GM21825 (cell line): ENCODE data around the gene HLTF.

ENCODE experiments used
- ATAC-seq: cut with Tn5 transposase; IDR thresholded peaks from one replicate; pipeline ENCODE4 v1.9.1; 2021; ENCODE audit warnings: mild to moderate bottlenecking, moderate library complexity; ENCODE audit not compliant: unreplicated experiment

HLTF gene

DNA sequence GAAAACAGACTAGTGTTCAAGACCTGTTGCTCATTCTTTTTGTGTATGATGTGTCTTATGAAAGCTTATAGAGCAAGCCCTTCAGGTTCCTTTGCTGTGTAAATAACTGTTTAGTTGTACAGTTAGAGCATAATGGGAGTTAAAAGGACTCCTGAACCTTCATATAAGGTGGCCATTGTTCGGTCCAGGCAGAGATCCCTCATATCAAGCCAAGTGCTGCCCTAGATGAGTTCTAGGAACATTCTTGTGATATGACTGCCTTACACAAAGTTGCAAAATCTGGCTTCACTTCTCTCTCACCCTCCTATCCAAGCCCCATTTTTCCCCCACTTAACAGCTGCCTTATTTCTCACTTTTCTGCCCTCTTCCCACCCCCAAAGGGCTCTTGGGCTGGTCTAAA is 68.1 kb downstream of the HLTF start:
- no peak for ATAC-seq

DNA sequence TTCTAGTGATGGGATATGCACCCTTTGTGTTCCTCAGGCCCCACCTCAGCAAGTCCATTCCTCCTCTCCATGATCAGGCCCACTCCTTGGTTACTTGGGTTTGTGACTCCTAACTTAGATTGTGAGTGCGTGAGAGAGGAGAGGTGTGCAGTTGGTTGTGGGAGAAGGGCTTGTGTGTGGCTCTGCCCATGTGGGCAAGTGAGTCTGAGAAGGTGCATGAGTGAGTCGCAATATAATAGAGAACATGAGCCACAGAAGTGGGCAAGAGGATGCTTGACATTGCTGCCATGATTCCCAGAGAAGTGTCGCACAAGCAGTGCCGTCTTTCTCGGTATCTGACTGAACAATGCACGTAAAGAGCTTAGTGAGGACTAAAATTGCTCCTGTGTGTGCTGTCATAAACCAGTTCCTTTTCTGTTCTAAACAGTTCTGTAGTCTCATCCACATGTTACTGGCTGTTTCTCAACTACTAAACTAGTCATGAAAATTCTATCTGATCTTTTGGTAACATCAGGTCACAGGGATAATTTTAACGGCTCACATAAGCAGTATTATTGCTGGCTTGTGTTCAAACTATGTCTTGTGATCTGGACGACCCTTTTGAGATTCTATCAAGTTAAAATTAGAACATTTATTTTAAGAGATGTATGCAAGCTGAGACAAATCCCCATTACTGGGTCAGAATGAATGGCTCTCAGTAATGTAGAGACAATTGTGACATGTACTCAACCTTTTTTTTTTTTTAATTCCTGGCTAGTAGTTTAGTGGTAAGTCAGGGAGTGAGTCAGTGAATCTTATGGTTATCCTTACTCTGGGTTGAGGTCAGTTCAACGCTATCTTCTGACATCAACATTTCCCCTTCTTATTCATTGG is 69.4 kb downstream of the HLTF start:
- no peak for ATAC-seq

DNA sequence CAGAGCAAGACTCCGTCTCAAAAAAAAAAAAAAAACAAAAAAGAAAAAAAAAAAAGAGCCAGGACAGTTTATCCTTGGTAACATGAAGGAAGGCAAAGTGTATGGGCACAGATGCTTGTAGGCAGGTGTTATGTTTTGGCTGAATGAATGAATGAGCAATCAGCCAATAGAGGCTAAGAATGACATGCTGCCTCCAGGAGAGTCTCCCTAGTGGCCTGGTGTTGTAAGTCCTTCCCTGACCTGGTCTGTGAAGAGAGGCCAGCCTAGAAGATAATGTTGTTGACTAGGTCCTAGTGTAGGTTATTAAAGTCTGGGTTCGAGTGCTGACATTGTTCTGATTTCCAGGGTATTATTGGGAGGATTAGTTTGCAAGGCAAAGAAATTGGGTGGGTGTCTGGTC is 70.1 kb downstream of the HLTF start:
- no peak for ATAC-seq

DNA sequence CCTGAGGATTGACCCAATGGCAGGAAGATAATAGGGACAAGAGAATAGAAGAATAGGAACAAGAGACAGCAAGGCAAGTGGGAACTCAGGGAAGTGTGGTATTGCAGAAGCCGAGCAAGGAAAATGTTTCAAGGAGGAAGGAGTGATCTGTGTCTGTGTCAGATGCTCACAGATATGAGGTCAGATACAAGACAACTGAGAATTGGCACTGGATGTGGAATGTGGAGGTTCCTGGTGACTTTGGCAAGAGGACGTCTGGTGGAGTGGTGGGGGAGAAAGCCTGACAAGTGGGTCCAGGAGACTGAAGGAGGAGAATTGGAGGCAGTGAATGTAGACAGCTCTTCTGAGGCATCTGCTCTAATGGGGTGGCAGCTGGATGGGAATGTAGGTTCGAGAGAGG is 70.9 kb downstream of the HLTF start:
- no peak for ATAC-seq

DNA sequence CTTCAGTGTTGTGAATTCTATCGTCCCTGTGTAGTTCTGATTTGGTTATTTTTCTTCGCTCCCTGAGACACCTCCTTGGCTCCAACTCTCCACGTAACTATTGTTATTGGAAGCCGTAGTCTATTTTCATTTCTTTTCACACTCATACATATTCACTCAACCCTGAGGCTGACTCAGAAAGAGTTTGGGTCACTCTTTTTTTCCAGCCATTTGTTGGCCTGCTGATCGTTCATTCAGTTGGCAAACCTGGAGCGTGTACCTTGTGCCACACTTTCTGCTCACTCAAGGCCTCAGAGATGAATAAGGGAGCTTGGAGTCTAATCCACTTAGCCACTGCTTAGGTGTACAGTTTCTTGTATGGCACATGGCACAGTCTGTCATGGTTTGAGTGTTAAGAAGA is 72.6 kb downstream of the HLTF start:
- no peak for ATAC-seq

DNA sequence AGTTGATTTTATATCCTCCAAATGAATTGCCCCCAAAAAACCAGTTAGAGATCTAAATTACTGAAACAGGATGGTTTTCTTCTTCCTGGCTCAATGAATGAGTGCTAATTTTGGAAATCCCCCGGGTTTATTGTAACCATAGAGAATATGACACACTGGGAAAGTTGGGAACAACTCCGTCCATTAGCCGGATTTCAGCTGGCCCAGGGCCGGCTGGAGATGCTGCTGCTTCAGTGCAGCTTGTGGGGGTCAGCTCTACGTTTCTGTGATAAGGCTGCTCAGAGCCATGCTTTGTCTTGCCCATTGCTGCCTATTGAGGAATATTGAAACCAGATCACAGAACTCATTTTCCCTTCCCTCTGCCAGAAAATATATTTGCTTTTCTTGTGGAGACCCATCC is 74.7 kb downstream of the HLTF start:
- no peak for ATAC-seq

DNA sequence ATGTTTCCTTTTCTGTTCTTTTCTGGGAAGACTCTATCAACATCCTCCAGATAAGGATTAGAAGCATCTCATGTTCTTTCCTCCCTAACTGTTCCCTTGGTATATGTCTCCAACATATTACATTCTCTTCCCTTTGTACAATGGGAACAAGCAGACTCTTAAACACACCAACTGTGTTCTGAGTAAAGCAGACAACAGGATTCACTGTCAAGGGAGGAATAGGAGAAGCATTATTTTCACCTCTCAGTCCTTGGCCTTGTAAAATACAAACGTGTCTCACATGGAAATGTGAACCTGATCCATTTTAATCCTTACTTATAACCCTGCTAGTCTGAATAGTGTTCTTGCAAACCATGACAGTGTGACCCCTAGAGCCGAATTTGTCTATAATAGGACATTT is 75.4 kb downstream of the HLTF start:
- no peak for ATAC-seq

DNA sequence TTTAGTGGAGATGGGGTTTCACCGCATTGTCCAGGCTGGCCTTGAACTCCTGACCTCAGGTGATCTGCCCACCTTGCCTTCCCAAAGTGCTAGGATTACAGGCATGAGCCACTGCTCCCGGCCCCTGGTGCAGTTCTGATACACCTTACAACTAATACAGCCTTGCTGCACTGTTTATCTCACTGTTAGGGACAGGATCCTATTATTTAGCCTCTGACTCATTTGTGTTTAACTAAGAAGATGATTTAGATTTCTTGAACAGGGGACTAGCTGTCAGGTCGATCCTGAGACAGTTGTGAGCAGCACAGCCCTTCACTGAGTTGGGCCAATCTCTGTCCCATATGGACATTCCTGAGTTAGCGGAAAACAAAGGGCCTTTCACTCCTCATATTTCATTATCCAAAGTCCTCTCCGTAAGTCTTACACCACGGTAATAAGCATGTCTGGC is 75.8 kb downstream of the HLTF start:
- no peak for ATAC-seq

DNA sequence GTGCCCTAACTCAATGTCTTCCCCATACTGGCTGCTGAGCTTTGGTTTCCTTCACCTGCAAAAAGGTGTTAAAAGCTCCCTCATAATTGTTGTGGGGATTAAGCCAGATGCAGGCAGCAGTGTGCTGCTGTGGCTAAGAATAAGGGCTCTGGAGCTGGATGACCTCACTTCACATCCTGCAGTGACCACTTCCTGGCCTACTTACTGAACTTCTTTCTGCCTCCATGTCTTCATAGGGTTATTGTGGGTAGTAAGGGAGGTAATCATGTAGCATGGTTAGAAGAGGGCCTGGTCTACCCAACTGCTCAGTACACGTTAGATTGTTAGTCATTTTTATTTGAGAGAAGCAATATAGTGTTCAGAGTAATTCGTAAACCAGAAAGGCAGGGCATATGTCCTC is 76.6 kb downstream of the HLTF start:
- ATAC-seq = peak; percentile 96

DNA sequence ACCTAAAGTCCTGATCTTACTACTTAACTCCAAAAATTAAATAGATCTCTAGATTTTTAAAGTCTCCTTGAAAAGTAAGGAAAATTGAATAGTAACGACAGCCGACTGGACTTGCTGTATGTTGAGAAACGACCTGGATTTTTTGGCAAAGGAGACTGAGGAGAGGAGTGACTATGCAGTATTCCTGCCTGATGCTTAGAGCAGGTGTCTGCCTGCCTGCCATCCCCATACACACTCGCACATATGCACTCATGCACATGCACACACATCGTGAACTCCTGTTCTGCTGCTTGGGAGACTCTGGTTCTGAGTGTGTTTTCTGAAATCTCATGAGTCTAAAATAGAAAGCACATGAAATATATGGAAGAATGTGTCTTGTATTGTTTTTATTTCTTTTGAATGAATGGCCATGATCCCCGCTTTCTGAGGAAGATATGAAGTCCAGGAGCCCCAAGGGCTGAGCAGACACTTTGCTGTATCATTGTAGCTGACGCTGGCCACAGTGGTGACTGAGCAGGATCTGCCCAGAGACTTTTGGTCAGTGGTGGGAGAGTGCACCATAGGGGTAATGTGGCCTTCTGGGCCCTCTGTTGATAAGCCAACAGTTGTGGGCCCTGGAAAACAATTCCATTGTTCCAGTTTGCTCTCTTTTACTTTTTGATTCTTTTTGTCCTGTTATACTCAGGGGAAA is 78.6 kb downstream of the HLTF start:
- no peak for ATAC-seq

DNA sequence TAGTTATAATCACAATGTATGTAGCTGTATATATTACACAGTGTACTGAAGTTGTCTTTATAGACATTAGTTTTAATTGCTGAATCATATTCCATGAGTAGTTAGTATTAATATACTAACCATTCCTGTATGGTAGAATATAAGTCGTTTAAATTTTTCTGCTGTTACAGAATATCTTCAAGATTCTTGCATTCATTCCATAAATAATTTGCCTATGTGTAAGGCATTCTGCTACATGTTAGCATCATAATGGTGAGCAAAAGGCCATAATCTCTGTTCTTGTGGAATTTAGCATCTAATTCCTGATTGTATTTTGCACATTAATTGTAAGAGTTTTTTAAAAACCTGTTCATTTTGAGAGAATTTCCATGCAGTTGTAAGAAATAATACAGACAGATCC is 80.9 kb downstream of the HLTF start:
- ATAC-seq = no peak

DNA sequence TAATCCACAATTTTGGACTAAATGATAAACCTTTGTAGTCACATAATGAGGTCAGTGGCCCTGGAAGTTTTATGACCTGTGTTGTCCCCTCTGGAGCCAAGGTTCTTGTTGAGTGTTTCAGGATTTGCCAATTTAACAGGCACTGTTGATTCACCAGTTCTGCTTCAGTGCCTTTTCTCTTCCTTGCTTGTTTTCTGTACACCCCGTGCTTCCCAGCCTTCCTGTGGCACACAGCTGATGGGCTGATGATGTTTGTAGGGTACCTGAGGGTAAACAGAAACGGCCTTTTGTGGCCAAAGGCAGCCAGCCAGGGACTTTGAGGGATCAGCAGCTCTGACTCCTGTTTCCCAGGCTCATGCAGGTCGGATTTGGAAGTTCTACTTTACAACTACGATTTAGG is 81.7 kb downstream of the HLTF start:
- ATAC-seq = no peak

DNA sequence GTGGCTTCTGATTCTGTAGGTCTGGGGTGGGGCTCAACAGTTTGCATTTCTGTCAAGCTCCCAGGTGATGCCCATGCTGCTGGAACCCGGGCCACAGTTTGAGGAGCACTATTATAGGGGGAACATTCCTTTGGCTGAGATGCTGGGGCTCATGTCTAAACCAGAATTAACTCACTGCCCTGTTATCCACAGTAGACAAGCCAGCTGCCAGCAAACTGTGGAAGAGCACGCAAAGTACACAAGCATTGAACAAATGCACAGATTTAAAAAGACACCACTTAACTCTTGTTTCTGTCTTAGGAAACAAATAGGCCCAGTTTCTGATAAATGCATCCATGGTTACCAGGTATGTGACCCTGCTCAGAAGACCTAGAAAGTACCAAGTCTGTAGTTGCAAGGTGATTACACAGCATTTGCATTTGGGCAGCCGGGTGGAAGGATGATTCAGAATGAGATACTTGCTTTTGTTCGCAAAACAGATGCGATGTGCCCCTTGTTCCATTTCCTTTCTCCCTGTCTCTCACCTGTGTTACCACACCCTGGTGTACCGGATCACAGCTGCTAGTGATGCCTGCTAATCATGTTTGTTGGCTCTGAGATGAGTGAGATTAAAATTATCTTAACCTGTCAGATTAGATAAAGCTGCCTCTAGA is 82.6 kb downstream of the HLTF start:
- ATAC-seq = peak; percentile 84

DNA sequence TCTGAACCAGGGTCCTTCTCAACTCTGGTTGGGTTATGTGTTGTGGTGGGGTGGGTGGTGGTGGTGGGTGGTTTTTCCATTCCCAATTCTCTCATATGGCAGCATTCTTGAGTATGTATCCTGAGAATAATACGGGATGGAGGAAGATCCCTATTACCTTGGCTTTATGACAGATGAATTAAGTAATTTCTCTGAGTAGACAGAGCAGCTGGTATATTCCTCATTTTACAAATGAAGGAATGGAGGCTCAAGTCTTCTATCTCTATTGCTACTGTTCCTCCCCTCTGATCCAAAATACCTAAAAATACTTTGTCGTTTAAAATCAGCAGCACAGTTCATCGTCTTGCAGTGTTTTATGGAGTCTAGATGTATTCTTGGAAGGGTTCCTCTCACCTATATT is 84.6 kb downstream of the HLTF start:
- ATAC-seq = no peak

DNA sequence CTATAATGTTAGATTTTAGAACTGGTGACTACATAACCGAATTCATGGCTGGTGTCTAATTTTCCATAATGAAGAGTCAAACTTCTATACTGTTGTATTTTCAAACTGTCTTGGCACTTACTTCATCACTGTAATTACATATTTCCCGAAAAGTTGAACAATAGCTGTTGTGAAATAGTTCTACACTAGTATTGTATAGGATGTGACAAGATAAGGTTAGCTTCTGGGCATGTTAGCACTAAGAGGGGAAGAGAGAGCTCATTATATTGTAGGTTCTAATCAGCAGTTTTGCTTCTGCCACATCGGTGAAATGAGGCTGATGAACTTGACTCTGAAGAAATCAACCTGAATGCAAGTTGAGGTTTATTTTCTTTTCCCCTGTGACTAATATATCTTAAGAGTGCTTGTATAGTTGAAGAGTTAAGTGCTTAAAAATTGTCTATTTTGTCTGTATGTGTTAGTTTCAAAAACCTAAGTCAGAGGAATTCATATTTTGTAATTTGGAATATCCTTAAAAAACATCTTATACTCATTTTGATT is 86.1 kb downstream of the HLTF start:
- ATAC-seq = no peak

DNA sequence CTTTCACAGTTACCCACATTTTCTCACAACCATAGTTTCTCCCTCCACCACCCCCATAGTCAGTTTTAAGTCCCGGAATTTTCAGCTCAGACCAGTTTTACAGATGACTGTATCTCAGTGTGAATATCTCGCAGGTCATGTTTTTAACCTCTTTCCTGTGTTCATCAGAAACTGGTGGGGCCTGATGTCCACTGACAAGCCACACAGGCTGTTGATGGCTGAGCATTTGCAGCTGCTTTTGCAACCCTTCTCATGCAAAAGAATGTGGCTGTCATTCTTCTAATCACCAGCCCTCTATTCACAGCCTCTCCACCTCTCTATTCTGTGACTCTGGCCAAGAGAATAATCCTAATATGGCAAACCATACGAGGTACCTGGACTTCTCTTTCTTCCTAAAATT is 86.5 kb downstream of the HLTF start:
- no peak for ATAC-seq

DNA sequence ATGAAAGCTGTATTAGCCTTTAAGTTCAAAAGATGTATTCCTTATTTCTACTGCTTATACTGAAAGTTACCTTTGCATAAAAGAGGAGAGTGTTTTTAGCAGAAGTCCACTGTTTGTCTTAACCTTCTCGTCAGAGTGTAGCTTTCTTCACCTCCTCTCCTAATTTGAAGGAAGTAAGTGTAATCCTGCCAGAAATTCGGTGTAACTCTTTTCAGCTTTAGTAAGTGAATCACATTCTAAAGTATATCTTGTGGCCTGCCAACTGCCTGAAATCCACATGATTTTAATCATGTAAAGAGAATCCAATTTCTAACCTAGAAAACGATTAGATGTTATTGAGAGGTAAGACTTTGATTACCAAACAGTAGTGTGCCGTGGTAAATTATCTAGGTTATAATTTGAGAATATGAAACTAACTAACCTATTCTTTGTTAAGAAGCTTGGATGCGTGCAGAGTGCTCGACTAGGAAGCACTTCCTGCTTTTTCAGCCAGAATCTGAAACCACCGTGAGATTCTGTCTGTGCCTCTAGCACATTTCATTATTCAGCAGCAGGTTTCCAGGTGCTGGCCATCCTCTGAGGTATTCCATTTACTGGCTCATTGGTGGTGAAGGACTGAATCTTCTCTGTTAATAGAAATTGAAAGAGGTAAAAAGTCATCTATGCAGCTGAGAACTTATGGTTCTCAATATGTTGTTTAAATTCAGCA is 87.5 kb downstream of the HLTF start:
- ATAC-seq = no peak

DNA sequence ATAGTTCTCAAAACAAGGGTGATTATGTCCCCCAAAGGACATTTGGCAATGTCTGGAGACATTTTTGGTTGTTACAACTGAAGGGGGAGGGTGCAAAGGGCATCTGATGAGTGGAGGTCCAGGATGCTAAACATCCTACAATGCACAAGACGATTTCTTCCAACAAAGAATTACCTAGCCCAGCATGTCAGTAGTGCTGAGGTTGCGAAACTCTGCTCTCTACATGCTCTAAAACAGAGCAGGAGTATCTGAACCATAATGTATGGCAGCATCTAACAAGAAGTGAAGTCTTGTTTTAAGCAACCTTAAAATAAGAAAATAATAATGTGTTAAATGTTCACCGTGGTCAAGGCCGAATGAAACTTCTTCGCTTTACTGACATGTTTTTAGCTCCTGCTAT is 88.0 kb downstream of the HLTF start:
- ATAC-seq = no peak

DNA sequence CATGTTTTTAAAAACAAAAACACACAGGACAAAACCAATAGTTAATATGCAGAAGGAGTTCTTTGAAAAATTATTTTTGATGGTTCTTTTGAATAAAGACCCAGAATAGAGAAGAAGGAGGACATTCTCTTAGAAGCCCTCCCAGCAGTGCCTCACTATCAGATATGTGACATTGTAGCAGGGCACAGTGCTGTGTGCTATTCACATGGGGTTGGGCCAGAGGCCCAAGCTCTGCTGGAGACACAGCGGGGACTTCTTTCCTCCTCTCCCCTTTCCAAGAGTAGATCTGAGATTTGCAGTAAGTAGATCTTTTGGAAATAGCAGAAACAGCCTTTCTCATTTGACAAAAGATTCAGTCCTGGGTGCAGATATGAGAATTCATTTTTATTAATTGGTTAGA is 88.7 kb downstream of the HLTF start:
- no peak for ATAC-seq

DNA sequence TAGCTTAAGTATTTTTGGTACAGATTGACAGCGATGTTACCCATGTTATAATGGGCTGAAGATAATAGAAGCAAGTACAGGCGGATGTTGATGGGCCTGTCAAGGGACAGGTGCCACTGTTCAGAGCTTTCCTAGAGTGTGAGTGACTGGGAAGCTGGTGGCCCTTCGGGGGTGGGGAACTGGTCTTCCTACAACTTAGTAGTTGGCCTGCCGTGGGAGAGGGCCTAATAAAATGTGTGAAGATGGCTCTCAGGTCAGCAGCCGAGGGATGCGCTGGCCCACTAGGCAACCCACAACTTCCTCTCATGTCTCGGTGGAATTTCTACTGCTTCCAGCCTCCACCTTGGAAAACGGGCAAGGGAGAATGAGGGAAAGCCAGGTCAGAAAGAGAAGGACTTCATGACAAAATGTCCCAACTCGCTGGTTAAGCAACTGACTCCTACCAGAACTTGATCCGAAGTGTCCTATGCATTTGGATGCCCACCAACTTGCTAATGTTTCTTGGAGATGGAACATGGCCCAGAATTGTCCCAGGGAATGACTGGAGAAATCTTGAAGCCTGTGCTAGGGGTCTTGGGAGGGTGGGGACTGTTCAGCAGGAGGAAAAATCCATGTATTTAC is 93.6 kb downstream of the HLTF start:
- ATAC-seq = no peak
